ENCODE data around the gene SPG11. TPM values are rescaled to one million over a fixed set of nuclear protein-coding genes. Genes with fewer than 3 reads are reported as not detected.

SPG11 gene
- polyA plus RNA-seq, 4 donors, result 63.1 to 75.6 (median 71.6) TPM

GRCh38 chr15:44623178-44623577, 40.3 kb downstream of the SPG11 start:
- DNase-seq (ENCODE audit: low read depth in 4 of 4, low spot score in 3 of 4), result no peak

GRCh38 chr15:44620081-44620480, 43.4 kb downstream of the SPG11 start:
- DNase-seq (ENCODE audit: low read depth in 4 of 4, low spot score in 3 of 4), result no peak

DNA sequence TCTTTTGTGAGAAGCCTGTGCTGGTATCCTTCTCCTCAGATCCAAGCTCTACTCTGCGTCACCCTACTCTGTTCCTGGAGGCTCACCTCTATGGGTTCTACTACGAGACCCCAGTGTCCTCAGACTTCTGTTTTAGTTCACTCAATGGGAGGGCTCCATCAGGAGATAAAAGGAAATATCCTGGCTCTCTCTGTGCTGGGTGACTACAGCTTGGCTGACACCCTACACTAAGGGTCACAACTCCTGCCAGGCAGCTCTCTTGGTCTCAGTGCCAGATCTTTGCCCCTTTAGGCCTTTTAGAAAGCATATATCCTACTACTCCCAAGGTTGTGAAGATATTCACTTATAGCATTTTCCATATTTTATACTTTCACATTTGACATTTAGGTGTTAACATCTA, 46.5 kb downstream of the SPG11 start:
- DNase-seq (ENCODE audit: low read depth in 4 of 4, low spot score in 3 of 4), result no peak

- DNase-seq (ENCODE audit: low read depth in 4 of 4, low spot score in 3 of 4), result no peak
Measured at GRCh38 chr15:44606740-44607139, 56.7 kb downstream of the SPG11 start.

DNA sequence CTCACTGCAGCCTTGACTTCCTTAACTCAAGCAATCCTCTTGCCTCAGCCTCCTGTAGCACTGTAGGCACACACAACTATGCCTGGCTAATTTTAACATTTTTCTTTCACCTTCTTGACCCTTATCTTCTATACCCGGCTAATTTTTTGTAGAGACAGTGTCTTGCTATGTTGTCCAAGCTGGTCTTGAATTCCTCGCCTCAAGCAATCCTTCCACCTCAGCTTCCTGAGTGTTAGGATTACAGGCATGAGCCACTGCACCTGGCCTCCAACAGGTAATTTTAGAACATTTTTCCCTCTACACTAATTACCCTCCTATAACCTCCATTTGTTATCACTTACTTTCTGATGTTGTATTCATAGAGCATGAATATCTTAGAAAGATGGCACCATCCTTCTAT, 60.3 kb downstream of the SPG11 start:
- no peak for DNase-seq (ENCODE audit: low read depth in 4 of 4, low spot score in 3 of 4)

DNA sequence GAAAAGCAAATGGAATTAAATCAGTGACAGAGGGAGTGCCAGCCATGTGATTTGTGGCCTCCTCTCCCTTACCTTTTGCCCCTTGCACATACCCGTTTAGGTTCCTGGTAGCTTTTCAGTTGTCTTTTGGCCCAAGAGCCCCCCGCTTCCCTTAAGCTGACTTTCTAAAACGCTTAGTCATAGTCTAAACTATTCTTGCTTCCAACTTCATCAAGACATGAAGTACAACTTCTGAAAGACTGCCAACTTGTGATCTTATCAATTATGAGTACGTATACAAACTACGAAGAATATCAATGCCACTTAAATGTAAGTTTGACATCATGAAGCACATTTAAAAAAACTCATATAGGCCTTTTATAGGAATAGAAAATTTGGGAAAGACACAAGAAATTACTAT, 64.6 kb downstream of the SPG11 start:
- DNase-seq (ENCODE audit: low read depth in 4 of 4, low spot score in 3 of 4), result no peak

- no peak for DNase-seq (ENCODE audit: low read depth in 4 of 4, low spot score in 3 of 4)
Measured at GRCh38 chr15:44598066-44598465, 65.4 kb downstream of the SPG11 start.

- no peak for DNase-seq (ENCODE audit: low read depth in 4 of 4, low spot score in 3 of 4)
Measured at GRCh38 chr15:44596511-44597010, 66.9 kb downstream of the SPG11 start.

DNA sequence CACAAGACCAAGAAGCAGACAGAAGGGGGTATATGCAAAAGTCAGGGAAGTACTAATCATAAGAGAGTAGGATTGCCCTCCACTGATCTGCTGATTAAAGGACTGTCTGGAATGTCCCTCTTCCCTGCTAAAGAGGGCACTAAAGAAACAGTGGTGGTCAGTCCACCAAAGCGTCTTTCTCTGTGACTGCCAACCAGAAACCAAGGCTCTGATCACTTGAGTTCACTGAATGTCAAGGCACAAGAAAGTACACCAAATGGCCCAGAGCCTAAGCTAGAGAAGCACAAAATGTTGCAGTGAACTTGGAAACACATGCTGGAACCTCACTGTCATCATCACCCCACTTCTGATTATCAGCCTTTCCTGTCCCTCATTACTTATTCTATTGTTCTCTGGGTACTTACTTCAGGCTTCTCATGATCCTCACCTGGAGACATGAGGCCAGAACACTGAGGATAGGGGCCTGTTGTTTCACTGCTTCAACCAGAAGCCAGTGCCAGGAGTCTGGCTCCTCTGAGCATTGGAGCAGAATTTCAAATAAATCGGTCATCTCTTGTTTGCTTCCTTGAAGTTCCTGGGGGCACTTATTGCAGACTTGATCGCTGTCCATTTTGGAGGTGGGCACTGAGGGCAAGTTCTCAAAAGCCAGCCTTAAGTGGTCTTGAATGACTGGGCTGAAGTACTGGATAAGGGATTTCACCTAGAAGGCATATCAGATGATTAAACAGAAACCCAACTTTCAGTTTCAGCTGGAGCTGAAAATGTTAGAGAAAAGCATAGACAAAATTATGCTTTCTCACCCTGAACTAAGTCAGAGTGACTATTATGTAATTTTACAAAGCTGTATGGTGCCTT, 67.6 kb downstream of the SPG11 start:
- no peak for DNase-seq (ENCODE audit: low read depth in 4 of 4, low spot score in 3 of 4)

DNA sequence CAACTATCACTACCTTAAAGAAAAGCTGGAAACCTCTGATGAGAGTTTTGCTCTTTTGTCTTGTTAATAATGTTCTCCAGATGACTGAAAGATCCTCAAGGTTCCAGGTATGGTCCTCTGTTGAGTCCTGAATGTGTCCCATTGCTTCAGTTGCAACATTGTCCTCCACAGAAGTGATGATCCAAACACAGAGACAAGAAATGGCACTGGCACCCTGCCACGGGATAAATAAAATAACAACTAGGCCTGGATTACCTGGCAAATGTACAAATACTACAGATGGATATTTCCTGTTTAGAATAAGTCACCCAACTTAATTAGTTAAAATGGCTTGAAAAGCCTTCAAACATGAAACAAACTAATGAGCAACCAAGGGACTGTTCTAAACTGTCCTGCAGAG, 68.2 kb downstream of the SPG11 start:
- no peak for DNase-seq (ENCODE audit: low read depth in 4 of 4, low spot score in 3 of 4)

- DNase-seq (ENCODE audit: low read depth in 4 of 4, low spot score in 3 of 4), result no peak
Measured at GRCh38 chr15:44593042-44593736, 70.3 kb downstream of the SPG11 start.

DNA sequence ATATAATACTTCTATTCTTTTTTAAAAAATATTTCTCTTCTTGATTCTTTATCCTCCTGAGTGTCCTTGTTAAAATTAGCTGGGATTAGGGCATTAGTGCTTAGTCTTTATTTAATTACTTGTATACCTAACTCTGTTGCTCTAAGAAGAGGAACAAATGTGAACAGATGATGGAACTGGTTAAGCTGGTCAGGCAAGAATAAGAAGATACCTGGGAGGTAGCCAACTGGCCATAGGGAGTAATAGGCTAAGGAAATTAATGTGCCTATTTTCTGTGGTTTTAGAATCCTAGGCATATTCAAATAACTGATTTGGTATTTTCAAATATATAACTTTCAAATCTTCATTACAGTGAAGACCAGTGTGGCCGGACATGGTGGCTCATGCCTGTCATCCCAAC, 72.1 kb downstream of the SPG11 start:
- DNase-seq (ENCODE audit: low read depth in 4 of 4, low spot score in 3 of 4), result no peak

GRCh38 chr15:44588541-44588940, 74.9 kb downstream of the SPG11 start:
- no peak for DNase-seq (ENCODE audit: low read depth in 4 of 4, low spot score in 3 of 4)

DNA sequence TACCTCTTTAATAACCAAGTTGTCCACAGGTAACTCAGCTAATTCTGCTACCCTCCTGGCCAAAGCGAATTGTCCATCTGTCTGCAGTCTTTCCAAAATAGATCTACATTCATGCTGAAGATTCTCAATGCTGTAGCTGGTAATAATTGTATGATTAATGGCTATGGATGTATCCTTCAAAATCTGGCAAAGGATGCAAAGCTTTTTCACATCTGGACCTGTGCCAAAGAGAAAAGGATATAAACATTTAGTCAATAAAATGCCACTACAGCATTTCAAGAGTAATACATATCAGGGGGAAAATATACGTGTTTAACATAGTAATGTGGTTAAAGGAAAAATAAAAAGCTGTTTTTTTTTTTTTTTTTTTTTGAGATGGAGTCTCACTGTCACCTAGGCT, 77.8 kb downstream of the SPG11 start:
- DNase-seq (ENCODE audit: low read depth in 4 of 4, low spot score in 3 of 4), result no peak

DNA sequence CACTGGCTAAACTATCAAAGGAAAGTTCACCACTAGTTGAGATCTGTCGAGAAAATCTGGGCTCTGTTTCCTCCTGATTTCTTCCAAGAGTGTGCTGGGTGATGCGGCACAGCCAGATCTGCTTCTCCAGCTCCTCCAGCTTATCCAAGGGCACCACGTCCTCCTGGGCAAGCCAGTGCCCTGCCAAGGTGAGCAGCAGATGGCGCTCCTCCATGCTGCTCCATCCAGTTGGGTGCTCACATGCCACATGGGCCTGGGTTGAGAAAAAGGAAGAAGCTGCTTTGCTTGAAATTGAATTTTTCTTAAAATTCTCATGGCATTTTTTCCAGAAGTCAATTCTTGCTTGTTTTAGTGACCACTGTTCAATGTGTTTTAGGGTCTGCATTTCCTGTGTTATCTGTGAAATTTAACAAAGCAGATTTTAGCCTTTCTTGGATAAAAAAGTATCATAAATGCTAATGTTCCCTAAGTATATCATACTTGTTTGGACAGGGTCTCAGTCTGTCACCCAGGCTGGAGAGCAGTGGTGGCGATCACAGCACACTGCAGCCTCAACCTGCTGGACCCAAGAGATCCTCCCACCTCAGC, 79.2 kb downstream of the SPG11 start:
- no peak for DNase-seq (ENCODE audit: low read depth in 4 of 4, low spot score in 3 of 4)

DNA sequence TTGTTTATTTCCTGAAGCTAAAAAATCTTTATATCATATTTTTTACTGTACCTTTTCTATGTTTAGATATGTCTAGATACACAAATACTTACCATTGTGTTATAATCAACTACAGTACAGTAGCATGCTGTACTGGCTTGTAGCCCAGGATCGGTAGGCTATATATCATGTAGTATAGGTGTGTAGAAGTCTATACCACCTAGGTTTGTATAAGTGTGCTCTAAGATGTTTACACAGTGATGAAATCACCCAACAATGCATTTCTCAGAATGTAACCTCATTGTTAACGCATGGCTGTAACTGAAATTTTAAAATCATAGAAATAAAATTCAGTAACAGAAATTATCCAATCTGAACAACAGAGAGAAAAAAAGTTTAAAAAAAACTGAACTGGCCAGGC, 83.4 kb downstream of the SPG11 start:
- no peak for DNase-seq (ENCODE audit: low read depth in 4 of 4, low spot score in 3 of 4)

GRCh38 chr15:44574734-44575133, 88.7 kb downstream of the SPG11 start:
- DNase-seq (ENCODE audit: low read depth in 4 of 4, low spot score in 3 of 4), result no peak

DNA sequence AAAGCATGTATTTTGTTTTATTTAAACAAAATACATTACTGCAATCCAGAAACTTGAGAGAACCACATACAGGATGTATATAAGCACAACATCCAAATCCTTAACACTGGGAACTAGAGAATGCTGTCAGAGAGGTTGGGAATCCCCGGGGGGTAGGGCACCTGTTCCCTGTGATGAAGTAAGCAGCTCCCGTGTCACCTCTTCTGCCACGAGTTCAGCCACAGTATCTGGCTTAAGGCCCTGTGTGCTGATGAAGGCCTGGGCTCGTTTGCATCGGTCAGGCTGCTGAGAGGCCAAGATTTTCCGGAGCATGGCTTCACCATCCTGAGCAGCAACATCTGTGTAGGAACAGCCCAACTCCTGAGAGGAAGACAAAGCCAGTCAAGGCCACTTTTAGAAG, 90.1 kb downstream of the SPG11 start:
- DNase-seq (ENCODE audit: low read depth in 4 of 4, low spot score in 3 of 4), result no peak

DNA sequence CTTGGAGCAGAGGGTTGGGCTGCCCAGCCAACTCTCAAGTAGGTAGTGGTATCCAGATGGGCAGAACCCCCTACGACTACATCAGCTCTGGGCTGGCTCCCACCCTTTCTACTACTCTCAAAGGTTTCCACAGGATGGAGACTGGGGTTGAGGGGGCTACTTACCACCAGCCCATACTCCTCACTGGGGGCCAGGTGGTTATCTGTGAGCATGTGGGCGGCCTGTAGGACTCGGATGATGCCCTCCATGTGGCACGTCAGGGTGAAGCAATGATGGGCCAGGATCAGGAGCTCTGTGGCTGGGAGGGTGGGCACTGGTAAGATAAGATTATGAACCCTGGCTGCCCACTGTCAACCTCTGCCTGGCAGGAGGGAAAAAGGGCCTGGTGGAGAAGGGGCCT, 93.1 kb downstream of the SPG11 start:
- DNase-seq (ENCODE audit: low read depth in 4 of 4, low spot score in 3 of 4), result no peak

DNA sequence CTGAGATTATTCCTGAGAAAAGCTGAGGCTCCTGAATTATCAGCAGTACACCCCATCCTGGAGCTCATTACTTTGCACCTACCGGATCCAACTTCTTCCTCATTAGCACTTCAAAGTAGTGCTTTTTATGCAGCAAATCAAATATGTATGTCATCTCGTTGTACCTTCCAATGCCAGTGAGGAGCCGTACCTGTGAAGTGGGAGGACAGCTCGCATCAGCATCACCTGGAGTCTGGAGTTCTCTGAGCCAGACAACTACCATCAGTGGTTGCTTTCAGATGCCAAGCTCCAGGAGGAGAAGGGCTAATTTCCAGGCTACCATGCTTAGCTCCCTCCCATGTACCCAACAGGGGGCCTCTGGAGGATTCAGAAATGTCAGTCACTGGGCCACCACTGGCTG, 94.1 kb downstream of the SPG11 start:
- no peak for DNase-seq (ENCODE audit: low read depth in 4 of 4, low spot score in 3 of 4)

DNA sequence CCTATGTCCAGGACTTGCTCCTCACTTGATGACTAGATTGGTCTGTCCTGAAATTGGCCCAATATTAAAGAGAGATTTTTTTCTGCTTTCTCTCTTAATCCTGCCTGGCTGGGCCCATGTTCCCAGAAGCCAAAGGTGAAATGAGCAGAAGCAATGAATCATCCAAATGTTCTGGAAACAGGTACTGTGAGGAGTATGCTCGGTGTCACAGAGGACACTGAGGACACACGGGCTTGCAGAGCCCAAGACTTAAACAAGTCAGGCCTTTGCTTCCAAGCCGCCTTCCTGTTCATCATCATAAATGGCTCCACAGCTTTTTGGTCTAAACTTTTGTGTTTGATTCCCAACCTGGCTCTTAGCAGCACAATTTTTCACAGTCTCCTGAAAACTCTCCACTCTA, 95.1 kb downstream of the SPG11 start:
- no peak for DNase-seq (ENCODE audit: low read depth in 4 of 4, low spot score in 3 of 4)

- no peak for DNase-seq (ENCODE audit: low read depth in 4 of 4, low spot score in 3 of 4)
Measured at GRCh38 chr15:44566155-44566540, 97.3 kb downstream of the SPG11 start.

Data from right renal pelvis (tissue), 4 donors.